ENCODE results near the gene GINS2.

Gene GINS2

DNA sequence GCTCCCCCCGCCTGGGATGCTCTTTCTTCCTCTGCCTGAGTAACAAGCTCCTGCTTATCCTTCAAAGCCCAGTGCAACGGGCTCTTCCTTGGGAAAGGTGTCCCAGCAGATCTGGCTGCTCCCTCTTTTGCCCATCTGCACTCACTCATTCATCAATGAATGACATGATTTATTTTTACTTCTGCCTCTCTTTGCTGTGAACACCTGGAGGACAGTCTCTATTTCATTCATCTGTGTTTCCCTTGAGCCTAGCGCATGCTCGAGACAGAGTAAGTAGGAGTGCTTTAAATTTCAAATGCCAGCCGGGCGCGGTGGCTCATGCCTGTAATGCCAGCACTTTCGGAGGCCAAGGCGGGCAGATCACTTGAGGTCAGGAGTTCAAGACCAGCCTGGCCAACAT, 22.0 kb upstream of the GINS2 start:
- Histone ChIP-seq H3K4me3 (ENCODE audit: insufficient read depth in 1 of 2, low read depth in 1 of 2, low read length in 2 of 2) (no peak overlapping the region), H4K8ac (ENCODE audit: low read length) (no peak overlapping the region), H3K27ac (ENCODE audit: low read length, poor library complexity, severe bottlenecking) (no peak overlapping the region), H3K9me3 (ENCODE audit: control insufficient read depth, low read length) (peaks cover 10% of the 10 kb centered on the region), H3K27me3 (ENCODE audit: control insufficient read depth in 1 of 2, insufficient read depth in 1 of 2, low read length in 2 of 2) (peaks cover 11 to 35% of the 10 kb centered on the region in 2 experiments), H3K4me2 (ENCODE audit: low read length, poor library complexity, severe bottlenecking) (no peak overlapping the region), H3K9ac (ENCODE audit: low read length) (no peak overlapping the region), H3K4ac (ENCODE audit: low read depth in 1 of 2, low read length in 2 of 2) (no peak overlapping the region), H2BK15ac (ENCODE audit: low read depth, poor library complexity, severe bottlenecking) (no peak overlapping the region), H4K91ac (ENCODE audit: low read length) (no peak overlapping the region), H3K18ac (ENCODE audit: low read depth in 1 of 2, low read length in 2 of 2) (no peak overlapping the region), H2AFZ (ENCODE audit: low read depth, low read length) (no peak overlapping the region), H2BK5ac (ENCODE audit: low read depth, low read length, poor library complexity, severe bottlenecking) (no peak overlapping the region), H2BK12ac (ENCODE audit: low read length in 2 of 2) (no peak overlapping the region), H3K14ac (ENCODE audit: low read length in 2 of 2) (no peak overlapping the region), H2BK120ac (ENCODE audit: low read depth, low read length) (no peak overlapping the region), H3K4me1 (ENCODE audit: control insufficient read depth, insufficient read depth, low read depth, low read length) (no peaks in the 10 kb centered on the region), H3K23ac (ENCODE audit: low read length in 2 of 2) (no peak overlapping the region), H2AK5ac (ENCODE audit: low read length, severe bottlenecking) (no peak overlapping the region), H3K79me1 (replicated peaks; ENCODE audit: low read length, poor library complexity, severe bottlenecking) (no peaks in the 10 kb centered on the region), H3K36me3 (ENCODE audit: control insufficient read depth in 1 of 2, insufficient read depth in 2 of 2, low read depth in 1 of 2, low read length in 2 of 2) (no peaks in the 10 kb centered on the region)
- DNase-seq: no peak
- 92% methylated on average over 9 of the region's 9 CpGs for WGBS

DNA sequence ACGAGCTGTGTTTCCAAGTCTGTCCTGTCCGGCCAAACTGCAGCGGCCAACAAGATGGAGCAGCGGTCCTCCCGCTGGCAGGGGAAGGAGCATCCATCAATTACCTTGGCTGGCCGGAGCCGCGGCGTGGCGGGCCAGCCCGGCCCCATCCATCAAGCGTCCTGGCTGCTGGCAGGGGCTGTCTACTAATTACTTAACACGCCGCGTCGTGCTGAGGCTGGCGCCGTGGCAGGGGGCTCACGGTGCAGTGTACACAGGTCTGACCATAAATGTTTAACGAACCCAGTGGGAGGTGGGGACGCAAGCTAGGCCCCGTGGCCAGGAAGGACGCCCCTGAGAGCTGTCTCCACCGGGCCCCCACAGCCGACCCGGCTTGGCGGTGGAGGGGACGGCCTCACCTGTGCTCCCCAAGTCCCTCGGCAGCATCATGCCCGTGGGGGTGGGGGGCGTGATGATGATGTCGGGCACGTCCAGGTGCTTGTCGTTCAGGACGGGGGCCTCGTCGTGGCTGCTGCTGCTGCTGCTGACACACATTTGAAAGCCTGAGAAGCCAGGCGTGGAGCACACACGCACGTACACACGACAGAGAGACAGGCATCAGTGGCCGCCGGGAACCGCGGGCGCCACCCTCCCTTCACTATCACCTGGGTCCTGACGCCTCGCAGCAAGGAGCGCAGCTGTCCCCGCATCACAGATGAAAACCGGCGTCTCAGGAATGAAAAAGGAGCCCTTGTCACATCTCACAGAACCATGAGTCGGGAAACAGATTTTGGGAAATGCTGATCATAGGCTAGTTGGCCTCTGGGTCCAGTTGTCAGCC, 21.2 kb upstream of the GINS2 start:
- Histone ChIP-seq H3K27me3 (ENCODE audit: control insufficient read depth in 1 of 2, insufficient read depth in 1 of 2, low read length in 2 of 2) (peaks cover 4 to 27% of the 10 kb centered on the region in 2 experiments), H2AK5ac (ENCODE audit: low read length, severe bottlenecking) (no peak overlapping the region), H2BK5ac (ENCODE audit: low read depth, low read length, poor library complexity, severe bottlenecking) (no peak overlapping the region), H3K14ac (ENCODE audit: low read length in 2 of 2) (no peak overlapping the region), H2BK12ac (ENCODE audit: low read length in 2 of 2) (no peak overlapping the region), H2BK15ac (ENCODE audit: low read depth, poor library complexity, severe bottlenecking) (no peak overlapping the region), H3K36me3 (ENCODE audit: control insufficient read depth in 1 of 2, insufficient read depth in 2 of 2, low read depth in 1 of 2, low read length in 2 of 2) (no peaks in the 10 kb centered on the region), H3K9me3 (ENCODE audit: control insufficient read depth, low read length) (peaks cover 10% of the 10 kb centered on the region), H3K4me1 (ENCODE audit: control insufficient read depth, insufficient read depth, low read depth, low read length) (no peaks in the 10 kb centered on the region), H3K27ac (ENCODE audit: low read length, poor library complexity, severe bottlenecking) (no peak overlapping the region), H3K18ac (ENCODE audit: low read depth in 1 of 2, low read length in 2 of 2) (no peak overlapping the region), H4K91ac (ENCODE audit: low read length) (no peak overlapping the region), H3K4me2 (ENCODE audit: low read length, poor library complexity, severe bottlenecking) (no peak overlapping the region), H3K23ac (ENCODE audit: low read length in 2 of 2) (no peak overlapping the region), H2AFZ (ENCODE audit: low read depth, low read length) (no peak overlapping the region), H3K4ac (ENCODE audit: low read depth in 1 of 2, low read length in 2 of 2) (no peak overlapping the region), H3K4me3 (ENCODE audit: insufficient read depth in 1 of 2, low read depth in 1 of 2, low read length in 2 of 2) (no peak overlapping the region), H4K8ac (ENCODE audit: low read length) (no peak overlapping the region), H3K79me1 (replicated peaks; ENCODE audit: low read length, poor library complexity, severe bottlenecking) (no peaks in the 10 kb centered on the region), H2BK120ac (ENCODE audit: low read depth, low read length) (no peak overlapping the region), H3K9ac (ENCODE audit: low read length) (no peak overlapping the region)
- DNase-seq: no peak
- 94% methylated on average over 53 of the region's 53 CpGs for WGBS

DNA sequence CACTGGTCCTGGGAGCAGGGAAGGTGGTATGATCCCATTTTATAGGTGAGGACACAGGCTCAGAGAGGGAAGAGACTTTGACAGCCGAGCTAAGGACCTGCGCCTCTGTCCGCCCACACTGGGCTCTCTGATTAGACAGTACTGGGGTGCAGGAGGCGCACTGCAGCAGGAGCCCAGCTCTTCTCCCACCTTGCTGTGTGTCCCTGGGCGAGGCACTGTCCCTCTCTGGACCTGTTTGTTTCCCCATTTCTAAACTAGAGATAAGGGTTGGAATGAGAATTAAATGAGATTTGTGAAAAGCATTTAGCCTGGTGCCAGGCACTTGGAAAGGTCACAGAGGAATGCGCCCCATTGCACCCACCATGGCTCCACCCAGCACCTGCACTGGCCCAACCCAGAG, 19.6 kb upstream of the GINS2 start:
- Histone ChIP-seq H4K91ac (ENCODE audit: low read length) (no peak overlapping the region), H3K23ac (ENCODE audit: low read length in 2 of 2) (no peak overlapping the region), H3K36me3 (ENCODE audit: control insufficient read depth in 1 of 2, insufficient read depth in 2 of 2, low read depth in 1 of 2, low read length in 2 of 2) (no peaks in the 10 kb centered on the region), H2BK15ac (ENCODE audit: low read depth, poor library complexity, severe bottlenecking) (no peak overlapping the region), H3K4me2 (ENCODE audit: low read length, poor library complexity, severe bottlenecking) (no peak overlapping the region), H3K9me3 (ENCODE audit: control insufficient read depth, low read length) (peaks cover 10% of the 10 kb centered on the region), H2AFZ (ENCODE audit: low read depth, low read length) (no peak overlapping the region), H2BK120ac (ENCODE audit: low read depth, low read length) (no peak overlapping the region), H2AK5ac (ENCODE audit: low read length, severe bottlenecking) (no peak overlapping the region), H2BK12ac (ENCODE audit: low read length in 2 of 2) (no peak overlapping the region), H3K14ac (ENCODE audit: low read length in 2 of 2) (no peak overlapping the region), H3K4me1 (ENCODE audit: control insufficient read depth, insufficient read depth, low read depth, low read length) (no peaks in the 10 kb centered on the region), H3K27ac (ENCODE audit: low read length, poor library complexity, severe bottlenecking) (no peak overlapping the region), H3K4ac (ENCODE audit: low read depth in 1 of 2, low read length in 2 of 2) (no peak overlapping the region), H4K8ac (ENCODE audit: low read length) (no peak overlapping the region), H3K4me3 (ENCODE audit: insufficient read depth in 1 of 2, low read depth in 1 of 2, low read length in 2 of 2) (no peak overlapping the region), H3K79me1 (replicated peaks; ENCODE audit: low read length, poor library complexity, severe bottlenecking) (no peaks in the 10 kb centered on the region), H3K18ac (ENCODE audit: low read depth in 1 of 2, low read length in 2 of 2) (no peak overlapping the region), H3K27me3 (ENCODE audit: control insufficient read depth in 1 of 2, insufficient read depth in 1 of 2, low read length in 2 of 2) (peaks cover 0 to 20% of the 10 kb centered on the region in 2 experiments), H3K9ac (ENCODE audit: low read length) (no peak overlapping the region), H2BK5ac (ENCODE audit: low read depth, low read length, poor library complexity, severe bottlenecking) (no peak overlapping the region)
- WGBS: 100% methylated on average over 5 of the region's 6 CpGs
- DNase-seq: no peak

- Histone ChIP-seq H3K4ac (ENCODE audit: low read depth in 1 of 2, low read length in 2 of 2) (no peak overlapping the region), H3K27ac (ENCODE audit: low read length, poor library complexity, severe bottlenecking) (no peak overlapping the region), H3K9me3 (ENCODE audit: control insufficient read depth, low read length) (peaks cover 9% of the 10 kb centered on the region), H3K4me1 (ENCODE audit: control insufficient read depth, insufficient read depth, low read depth, low read length) (no peaks in the 10 kb centered on the region), H3K79me1 (replicated peaks; ENCODE audit: low read length, poor library complexity, severe bottlenecking) (no peaks in the 10 kb centered on the region), H3K23ac (ENCODE audit: low read length in 2 of 2) (no peak overlapping the region), H3K36me3 (ENCODE audit: control insufficient read depth in 1 of 2, insufficient read depth in 2 of 2, low read depth in 1 of 2, low read length in 2 of 2) (no peaks in the 10 kb centered on the region), H3K14ac (ENCODE audit: low read length in 2 of 2) (no peak overlapping the region), H3K18ac (ENCODE audit: low read depth in 1 of 2, low read length in 2 of 2) (no peak overlapping the region), H3K9ac (ENCODE audit: low read length) (no peak overlapping the region), H2AK5ac (ENCODE audit: low read length, severe bottlenecking) (no peak overlapping the region), H2AFZ (ENCODE audit: low read depth, low read length) (no peak overlapping the region), H4K91ac (ENCODE audit: low read length) (no peak overlapping the region), H2BK120ac (ENCODE audit: low read depth, low read length) (no peak overlapping the region), H3K27me3 (ENCODE audit: control insufficient read depth in 1 of 2, insufficient read depth in 1 of 2, low read length in 2 of 2) (peaks cover 0 to 15% of the 10 kb centered on the region in 2 experiments), H4K8ac (ENCODE audit: low read length) (no peak overlapping the region), H2BK12ac (ENCODE audit: low read length in 2 of 2) (no peak overlapping the region), H3K4me3 (ENCODE audit: insufficient read depth in 1 of 2, low read depth in 1 of 2, low read length in 2 of 2) (no peak overlapping the region), H2BK5ac (ENCODE audit: low read depth, low read length, poor library complexity, severe bottlenecking) (no peak overlapping the region), H2BK15ac (ENCODE audit: low read depth, poor library complexity, severe bottlenecking) (no peak overlapping the region), H3K4me2 (ENCODE audit: low read length, poor library complexity, severe bottlenecking) (no peak overlapping the region)
- DNase-seq: no peak
- 90% methylated on average over 15 of the region's 16 CpGs for WGBS
Measured at GRCh38 chr16:85707528-85708095, 18.9 kb upstream of the GINS2 start.
